Activated effector memory CD4-positive, alpha-beta T cell treated with anti-CD3 and anti-CD28 coated beads, Interleukin-2, amount 50 U/mL, for 16 hours (primary cell): Measurements from ENCODE around the gene GLIPR2.
"Not testable (repeated sequence)": the region's sequence is repeated elsewhere in the genome, so short reads cannot be mapped to it uniquely, and the experiment has no call there.

ENCODE experiments used
- DNase-seq: peaks from one replicate; pipeline ENCODE4 v3.0.0-alpha.2; 2020

Gene GLIPR2

DNA sequence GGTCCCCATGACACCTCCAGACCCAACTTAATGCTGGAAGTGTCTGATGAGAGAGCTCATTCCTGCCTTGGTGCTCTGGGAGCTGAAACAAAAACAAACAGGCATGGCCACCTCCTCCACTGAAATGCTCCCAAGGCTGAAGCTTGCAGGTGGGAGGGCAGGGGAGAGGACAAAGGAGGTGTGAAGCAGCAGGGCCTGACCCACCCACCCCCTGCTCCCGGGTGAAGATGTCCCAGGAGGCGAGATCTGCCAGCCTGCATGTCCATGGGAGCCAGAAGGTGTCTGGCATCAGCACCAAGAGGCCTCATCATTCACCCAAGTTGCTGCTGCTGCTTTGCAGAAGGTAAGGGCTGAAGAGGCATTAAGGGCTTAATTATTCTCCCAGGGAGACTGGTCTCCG lies 28.5 kb downstream of the GLIPR2 start:
- no peak for DNase-seq

DNA sequence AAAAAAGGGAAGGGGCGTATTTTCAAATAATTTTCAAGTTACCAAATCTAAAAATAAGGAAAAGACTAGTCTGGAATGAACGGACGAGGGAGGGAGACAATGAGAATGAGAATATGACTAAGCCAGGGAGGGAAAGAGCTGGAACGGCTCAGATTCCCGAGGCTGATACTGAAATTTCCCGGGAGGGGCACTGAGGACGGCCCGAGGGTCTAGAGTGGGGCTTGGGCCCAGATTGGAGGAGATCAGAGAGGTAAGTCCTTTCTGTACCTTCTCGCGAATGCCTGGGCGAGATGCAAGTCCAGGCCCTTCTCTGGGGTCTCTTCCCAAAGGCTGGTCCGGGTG lies 29.3 kb downstream of the GLIPR2 start:
- no peak for DNase-seq

DNA sequence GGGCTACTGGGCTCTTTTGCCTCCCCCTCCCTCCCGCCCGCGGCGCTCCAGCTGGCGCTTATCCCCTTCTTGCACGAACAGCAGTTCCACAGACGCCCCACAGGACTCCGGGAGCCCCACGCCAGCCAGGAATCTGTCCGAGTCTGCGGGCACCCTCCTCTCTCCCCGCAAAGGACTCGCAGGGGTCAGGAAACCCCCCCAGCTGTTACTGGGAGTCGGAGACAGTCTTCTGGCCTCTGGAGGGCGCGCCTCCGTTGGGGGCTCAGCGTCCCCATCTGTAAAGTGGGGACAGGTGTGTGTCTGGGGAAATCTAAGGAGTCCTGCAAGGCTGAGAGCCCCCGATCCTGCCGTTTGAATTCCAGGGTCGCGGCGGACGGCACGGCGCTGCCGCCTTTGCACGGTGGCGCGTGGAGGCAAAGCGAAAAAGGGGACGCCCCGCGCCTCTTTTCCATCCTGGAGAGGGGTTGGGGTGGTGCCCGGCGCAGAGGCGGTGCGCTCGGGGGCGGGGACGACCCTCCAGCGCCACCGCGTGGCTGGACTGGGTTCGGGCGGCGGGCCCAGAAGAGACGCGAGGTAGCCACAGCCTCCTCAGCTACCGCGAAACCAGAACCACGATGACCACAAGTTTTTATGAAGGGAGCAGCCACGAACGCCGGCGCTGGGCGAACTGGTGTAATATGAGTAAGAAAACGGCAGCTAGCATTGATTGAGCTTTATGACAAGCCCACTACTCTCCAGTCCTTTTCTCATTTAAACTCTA lies 29.8 kb downstream of the GLIPR2 start:
- peak; percentile 94 for DNase-seq

DNA sequence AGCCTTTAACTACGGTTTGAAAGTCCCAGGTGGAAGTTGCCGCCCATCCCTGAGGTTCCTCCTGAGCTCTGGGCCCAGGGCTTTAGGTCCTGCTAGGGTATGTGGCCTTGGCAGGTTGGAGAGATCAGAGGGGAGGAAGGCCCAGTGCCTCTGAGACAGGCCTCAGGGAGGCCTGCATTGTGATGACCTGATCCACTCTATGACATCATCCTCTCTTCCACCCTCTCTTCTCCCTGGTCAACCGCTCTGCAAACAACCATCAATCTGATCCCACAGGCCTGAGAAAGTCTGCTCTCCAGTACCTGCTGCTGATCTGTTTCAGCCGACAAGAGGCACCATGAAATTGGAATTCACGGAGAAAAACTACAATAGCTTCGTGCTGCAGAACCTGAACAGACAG lies 32.6 kb downstream of the GLIPR2 start, which contains the start of gene CCIN:
CCIN (plus strand) TSS at position 223 of the 400 bp plus-strand sequence; CDS start at position 338, 115 bp downstream.
- DNase-seq = no peak

DNA sequence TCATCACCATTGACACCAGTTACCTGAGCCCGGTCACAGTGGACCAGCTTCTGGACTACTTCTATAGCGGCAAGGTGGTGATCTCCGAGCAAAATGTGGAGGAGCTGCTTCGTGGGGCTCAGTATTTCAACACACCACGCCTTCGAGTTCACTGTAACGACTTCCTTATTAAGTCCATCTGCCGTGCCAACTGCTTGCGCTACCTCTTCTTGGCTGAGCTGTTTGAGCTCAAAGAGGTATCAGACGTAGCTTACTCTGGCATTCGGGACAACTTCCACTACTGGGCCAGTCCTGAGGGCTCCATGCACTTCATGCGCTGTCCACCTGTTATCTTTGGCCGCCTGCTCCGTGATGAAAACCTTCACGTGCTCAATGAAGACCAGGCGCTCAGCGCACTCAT lies 33.2 kb downstream of the GLIPR2 start:
- DNase-seq = no peak

DNA sequence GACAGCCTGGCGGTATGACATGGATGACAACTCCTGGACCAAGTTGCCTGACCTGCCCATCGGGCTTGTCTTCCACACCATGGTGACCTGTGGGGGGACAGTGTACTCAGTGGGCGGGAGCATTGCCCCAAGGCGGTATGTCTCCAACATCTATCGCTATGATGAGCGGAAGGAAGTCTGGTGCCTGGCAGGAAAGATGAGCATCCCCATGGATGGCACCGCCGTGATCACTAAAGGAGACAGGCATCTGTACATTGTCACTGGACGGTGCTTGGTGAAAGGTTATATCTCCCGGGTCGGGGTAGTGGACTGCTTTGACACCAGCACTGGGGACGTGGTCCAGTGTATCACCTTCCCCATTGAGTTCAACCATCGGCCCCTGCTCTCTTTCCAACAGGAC lies 34.0 kb downstream of the GLIPR2 start:
- DNase-seq = no peak

DNA sequence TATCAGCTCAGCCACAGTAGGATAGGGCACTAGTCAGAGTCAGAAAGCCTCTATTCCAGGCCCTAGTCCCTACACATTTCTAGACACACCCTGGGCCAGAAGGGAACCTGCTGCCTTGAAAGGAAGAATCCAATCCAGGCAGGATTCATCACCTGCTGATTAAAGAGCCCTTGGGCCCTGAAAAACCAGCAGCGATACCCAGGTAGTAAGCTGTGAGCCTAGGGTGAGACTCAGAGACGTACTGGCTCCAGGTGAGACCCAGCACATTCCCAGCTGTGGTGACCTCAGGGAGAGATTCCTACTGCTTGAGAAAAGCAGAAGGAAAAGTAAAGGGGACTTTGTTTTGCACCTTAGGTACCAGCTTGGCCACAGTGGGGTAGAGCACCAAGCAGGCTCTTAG lies 37.3 kb downstream of the GLIPR2 start:
- DNase-seq = no peak

DNA sequence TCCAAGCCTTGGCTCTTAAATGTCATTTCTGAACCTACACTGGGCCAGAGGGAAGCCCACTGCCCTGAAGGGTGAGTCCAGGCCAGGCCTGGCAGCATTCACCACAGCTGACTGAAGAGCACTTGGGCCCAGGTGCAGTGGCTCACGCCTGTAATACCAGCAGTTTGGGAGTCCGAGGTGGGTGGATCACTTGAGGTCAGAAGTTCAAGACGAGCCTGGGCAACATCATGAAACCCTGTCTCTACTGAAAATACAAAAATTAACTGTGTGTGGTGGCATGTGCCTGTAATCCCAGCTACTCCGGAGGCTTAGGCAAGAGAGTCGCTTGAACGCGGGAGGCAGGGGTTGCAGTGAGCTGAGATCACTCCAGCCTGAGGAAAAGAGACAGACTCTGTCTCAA lies 37.7 kb downstream of the GLIPR2 start:
- DNase-seq = no peak

DNA sequence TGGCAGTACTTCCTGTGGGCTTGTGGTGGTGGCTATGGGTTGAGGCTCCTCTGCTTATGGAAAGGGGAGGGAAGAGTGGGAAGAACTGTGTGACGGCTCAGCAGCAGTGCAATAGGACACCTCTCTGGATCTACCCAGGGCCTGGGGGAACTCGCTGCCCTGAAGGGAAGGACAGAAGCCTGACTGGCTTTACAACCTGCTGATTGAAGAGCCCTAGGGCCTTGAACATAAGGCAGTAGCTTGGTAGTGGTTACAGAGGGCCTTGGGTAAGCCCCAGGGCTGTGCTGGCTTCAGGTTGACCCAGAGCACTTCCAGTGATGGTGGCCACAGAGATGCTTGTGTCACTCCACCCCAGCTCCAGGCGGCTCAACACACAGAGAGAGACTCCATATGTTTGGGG lies 38.2 kb downstream of the GLIPR2 start:
- no peak for DNase-seq

DNA sequence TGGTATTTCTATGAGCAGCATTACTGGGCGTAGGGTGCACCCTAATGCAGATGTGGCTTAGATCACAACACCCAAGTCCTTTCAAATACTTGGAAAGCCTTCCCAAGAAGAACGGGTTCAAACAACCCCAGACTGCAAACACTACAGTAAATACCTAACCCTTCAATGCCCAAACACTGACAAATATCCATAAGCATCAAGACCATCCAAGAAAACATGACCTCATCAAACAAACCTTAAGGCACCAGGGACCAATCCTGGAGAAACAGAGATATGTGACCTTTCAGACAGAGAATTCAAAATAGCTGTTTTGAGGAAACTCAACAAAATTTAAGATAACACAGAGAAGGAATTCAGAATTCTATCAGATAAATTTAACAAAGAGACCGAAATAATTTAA lies 38.7 kb downstream of the GLIPR2 start:
- DNase-seq = not testable (repeated sequence)

DNA sequence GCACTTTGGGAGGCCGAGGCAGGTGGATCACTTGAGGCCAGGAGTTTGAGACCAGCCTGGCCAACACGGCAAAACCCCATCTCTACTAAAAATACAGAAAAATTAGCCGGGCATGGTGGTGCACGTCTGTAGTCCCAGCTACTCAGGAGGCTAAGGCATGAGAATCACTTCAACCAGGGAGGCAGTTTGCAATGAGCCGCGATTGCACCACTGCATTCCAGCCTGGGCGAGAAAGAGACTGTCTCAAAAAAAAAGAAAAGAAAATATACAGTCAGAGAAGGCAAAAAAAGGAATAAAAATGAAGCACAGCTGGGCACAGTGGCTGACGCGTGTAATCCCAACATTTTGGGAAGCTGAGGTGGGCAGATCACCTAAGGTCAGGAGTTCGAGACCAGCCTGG lies 40.0 kb downstream of the GLIPR2 start:
- DNase-seq = not testable (repeated sequence)

DNA sequence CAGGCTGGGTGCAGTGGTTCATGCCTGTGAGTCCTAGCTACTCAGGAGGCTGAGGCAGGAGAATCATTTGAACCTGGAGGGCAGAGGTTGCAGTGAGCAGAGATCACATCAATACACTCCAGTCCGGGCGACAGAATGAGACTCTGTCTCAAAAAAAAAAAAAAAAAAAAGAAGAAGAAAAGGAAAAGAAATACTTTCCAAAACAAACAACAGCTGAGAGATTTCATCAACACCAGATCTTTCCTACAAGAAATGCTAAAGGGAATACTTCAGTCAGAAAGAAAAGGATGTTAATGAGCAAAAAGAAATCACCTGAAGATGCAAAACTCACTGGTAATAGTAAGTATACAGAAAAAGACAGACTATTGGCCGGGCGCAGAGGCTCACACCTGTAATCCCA lies 41.0 kb downstream of the GLIPR2 start:
- DNase-seq = no peak

DNA sequence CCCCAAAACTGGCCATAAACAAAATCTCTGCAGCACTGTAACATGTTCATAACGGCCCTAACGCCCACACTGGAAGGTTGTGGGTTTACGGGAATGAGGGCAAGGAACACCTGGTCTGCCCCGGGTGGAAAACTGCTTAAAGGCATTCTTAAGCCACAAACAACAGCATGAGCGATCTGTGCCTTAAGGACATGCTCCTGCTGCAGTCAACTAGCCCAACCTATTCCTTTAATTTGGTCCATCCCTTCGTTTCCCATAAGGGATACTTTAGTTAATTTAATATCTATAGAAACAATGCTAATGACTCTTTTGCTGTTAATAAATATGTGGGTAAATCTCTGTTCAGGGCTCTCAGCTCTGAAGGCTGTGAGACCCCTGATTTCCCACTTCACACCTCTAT lies 43.7 kb downstream of the GLIPR2 start:
- not testable (repeated sequence) for DNase-seq

DNA sequence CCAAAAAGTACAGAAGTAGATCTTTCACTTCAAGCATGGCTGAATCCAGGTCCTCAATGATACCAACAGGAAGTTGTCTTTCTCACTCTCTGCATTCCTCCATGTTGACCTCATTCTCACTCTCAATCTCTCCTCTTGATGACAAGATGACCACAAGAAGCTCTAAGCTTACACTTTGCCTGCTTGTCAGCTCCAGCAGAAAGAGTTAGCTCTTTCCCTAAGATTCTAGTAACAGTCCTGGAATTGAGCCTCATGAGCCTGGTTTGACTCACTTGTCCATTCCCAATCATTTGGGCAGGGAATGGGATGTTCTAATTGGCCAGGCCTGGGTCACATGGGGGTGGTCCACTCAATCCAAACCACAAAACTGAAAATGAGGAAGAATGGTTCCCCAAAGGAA lies 50.9 kb downstream of the GLIPR2 start:
- no peak for DNase-seq

DNA sequence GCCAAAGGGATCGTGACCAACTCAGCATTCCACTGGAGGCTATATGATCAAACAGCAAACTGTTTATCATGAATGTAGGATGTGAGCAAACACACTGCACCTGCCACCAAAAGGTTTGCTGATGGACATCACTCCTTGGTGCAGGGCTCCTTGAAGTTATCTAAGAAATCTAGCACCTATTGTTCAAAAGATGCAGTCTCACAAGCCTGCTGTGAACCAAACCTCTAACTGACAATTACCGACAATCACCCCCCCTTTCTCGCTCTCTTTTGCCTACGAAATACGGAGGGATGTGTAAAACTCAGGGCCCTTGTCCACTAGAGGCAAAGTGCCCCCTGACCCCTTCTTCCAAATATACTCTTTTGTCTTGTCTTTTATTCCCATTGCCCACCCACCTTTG lies 51.7 kb downstream of the GLIPR2 start:
- DNase-seq = no peak

DNA sequence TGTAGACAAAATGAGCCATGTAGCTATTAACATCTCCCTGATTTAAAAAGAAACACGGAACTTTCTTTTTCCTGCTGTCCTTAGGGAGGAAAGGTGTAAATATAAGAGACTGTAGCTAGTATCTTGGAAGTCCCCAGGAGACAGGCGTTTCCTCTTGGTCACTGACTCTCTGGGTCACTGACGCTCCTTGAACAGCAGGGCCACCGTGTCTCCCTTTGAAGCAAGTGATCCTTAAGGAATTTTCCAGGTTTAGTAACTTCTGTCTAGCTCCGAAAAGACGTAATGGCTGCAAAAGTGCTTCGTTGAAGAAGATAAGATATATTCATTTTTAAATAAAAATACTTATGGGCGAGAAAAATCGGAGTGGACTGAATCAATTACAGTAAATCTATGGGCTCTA lies 53.4 kb downstream of the GLIPR2 start:
- no peak for DNase-seq

DNA sequence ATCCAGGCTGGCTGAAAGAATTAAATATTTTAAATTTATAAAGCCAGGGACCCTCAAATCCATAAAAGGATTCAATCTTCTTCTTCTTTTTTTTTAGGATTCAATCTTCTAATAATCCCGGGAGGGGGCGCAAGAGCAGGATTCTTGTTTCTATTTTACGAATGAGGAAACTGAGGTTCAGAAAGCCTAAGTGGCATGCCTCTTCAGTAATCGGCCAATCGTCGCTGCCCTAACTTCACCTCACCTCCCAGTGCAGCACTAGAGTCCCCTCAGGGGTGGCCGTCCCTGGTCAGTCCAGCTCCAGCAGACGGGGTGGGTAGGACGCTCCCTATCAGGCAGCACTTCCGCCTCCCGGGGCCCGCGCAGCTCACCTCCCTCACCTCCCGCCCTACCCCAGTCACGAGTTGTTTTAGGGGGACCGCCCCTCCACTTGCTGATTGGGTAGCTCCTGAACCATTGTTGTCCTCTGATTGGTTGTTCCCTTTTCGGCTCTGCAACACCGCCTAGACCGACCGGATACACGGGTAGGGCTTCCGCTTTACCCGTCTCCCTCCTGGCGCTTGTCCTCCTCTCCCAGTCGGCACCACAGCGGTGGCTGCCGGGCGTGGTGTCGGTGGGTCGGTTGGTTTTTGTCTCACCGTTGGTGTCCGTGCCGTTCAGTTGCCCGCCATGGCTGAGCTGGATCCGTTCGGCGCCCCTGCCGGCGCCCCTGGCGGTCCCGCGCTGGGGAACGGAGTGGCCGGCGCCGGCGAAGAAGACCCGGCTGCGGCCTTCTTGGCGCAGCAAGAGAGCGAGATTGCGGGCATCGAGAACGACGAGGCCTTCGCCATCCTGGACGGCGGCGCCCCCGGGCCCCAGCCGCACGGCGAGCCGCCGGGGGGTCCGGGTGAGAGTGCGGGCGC lies 54.1 kb downstream of the GLIPR2 start, which contains the start of gene CLTA:
CLTA (plus strand) TSS at position 534 of the 902 bp plus-strand sequence; CDS start at position 670, 136 bp downstream.
- DNase-seq = peak; percentile 98

DNA sequence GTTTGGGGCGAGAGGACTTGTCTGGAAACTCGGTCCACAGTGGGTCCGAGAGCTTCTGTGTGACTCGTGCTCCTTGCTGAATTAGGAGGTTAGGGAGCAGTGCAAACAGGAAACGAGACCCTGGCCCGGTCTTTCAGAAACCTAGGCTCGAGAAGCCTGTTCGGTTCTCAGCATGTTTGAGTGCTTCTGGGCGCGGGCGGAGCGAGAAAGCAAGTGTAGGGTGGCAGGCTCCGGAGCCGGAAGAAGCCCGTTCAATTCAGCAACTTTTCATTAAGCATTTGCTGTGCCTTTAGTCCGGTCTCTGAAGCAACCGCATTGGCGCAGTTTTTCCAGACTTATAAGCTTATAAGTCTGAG lies 54.7 kb downstream of the GLIPR2 start:
- DNase-seq = peak; percentile 84

DNA sequence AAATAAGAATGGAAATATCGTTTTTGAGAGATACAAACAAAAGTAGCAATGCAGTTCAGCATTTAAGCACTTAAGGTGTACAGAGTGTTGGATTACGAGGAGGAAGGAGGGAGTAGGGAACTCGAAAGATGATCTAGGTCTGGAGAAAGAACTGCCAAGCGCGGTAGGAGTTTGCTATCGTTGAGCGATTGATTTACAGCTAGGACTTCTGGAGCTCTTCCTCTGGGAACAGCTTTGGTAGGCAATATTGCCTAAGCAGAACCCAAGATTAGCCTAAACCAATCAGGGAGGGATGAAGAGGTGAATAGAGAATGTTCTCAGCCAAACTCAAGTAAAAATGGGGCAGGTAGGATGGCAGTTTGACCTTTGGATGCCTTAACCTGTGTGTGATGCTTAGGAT lies 55.2 kb downstream of the GLIPR2 start:
- no peak for DNase-seq

DNA sequence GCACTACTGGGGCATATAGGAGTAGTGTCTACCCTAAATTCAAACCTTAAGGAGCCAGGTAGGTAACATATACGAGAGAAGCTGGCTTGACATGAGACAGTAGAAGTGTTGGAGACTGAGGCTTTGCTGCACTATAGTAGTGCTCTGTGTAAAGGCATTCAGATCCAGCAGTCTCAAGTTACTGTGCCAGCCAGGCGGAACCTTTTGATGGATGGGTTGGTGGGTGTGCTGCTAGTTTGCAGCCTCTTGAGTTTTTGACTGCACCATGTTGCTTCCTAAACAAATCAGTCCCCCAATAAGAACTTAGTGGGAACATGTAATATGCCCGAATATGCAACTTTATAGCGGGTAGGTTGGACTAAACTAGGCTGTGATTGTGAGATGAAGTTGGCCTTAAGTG lies 55.7 kb downstream of the GLIPR2 start:
- DNase-seq = no peak

DNA sequence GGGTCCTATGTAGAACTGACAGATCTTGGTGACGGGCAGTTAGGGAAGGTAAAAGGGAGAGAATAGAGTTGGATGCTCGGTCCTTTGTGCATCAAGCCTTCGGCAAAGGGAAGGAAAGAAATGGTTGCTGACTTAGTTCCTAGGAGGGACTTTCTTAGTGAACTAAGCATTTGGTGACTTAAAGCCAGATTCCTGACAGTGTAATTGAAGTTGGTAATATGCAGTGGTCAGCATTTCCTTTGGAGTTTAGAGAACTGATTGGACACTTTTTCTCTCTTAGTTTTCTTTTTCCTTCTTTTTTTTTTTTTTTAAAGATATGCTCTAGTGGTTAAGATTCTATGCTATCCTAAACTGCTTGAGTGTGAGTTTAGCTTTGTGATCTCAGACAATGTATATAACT lies 56.5 kb downstream of the GLIPR2 start:
- DNase-seq = no peak

DNA sequence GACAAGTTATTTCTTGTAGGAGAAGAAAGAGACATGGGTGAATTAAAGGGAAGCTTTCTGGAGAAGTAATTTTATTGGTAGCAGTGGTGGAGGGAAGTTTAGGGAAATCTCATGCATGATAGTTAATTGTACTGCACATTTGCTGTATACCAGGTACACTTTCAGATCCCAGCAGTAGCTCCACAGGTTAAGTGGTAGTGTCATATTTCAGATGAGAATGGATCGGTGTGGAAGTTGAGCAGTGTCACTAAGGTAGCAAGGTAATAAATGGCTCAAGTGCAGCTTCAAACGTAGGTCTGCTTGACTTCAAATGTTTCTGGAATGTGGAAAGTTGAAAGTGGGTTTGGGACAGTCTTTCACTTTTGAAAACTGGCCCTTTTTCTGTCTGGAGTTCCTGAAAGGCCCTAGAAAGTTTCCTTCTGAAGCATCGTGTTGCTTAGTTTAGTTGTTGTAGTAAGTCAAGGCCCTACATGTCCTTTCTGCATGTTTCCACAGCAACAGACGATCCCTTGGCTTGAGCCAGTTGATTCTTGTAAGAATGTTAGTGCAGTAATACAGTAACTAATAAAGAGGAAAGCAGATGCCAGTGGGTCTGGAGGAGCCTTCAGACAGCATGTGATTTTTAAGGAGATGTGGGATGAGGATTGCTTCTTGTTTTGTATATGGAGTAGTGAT lies 57.9 kb downstream of the GLIPR2 start:
- no peak for DNase-seq

DNA sequence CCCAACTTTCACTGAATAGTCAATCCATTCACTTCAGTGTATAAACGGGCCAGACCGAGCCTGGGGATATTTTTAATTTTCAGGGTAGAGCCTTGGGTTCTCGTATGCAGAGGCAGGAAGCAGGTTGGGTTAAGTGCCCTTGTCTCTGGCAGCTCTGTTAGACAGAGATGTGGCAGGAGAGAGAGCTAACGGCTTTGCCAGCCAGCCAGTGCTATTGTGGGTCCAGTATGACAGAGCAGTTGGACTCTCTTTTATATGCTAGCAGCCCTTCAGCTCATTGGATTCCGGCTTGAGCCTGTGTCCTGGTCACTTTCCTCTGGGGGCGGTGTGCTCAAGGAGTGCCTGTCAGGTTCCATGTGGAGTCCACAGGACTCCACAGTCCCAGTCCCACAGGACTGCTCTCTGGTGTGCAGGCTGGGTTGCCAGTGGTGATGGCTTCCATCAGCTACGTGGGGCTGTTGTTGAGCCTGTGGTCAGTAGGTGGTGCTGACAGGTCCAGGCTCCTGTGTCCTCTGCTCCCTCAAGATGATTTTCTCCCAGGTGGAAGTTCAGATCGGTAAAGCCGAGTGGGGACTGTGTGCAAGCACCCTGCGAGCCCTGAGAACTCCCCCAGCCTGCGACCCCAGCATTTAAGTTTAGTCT lies 68.5 kb downstream of the GLIPR2 start:
- no peak for DNase-seq
